ENCODE data around the gene CDRT15L2. TPM values are rescaled to one million over a fixed set of nuclear protein-coding genes. Genes with fewer than 3 reads are reported as not detected.
"Not testable (repeated sequence)": the region's sequence is repeated elsewhere in the genome, so short reads cannot be mapped to it uniquely, and the experiment has no call there.

The CDRT15L2 gene
- total and polyA plus RNA-seq, 4 donors: not detected

DNA sequence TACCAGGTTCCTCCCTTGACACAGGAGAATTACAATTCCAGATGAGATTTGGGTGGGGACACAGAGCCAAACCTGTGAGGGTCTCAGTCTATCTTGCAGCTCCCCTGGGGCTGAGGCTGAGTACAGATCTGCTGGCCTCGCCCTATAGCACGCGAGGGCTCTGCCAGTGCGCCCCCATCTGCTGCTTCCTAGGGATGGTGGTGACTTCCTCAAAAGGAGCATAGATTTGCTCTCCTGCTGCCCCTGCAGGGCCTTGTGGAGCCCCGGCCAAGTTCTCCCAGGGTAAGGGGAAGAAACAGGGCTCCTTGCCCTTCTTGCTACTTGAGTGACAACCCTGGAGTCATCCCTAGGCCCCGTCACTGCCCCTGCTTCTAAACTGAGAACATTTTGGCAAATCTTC is 26.6 kb upstream of the CDRT15L2 start:
- H3K4me1 ChIP-seq (ENCODE audit: control insufficient read depth, insufficient read depth, low read length); H3K27ac ChIP-seq (ENCODE audit: low read depth, low read length); H3K4me3 ChIP-seq (ENCODE audit: low read depth, low read length); H3K9me3 ChIP-seq (ENCODE audit: control insufficient read depth, insufficient read depth, low read length); DNase-seq (ENCODE audit: low read depth in 4 of 6, low spot score in 6 of 6); H3K36me3 ChIP-seq (ENCODE audit: control insufficient read depth, insufficient read depth, low read length); H3K27me3 ChIP-seq (ENCODE audit: control insufficient read depth, insufficient read depth, low read length): not testable (repeated sequence)
- 100% methylated on average over 3 of the region's 6 CpGs for WGBS (ENCODE audit: insufficient coverage)

DNA sequence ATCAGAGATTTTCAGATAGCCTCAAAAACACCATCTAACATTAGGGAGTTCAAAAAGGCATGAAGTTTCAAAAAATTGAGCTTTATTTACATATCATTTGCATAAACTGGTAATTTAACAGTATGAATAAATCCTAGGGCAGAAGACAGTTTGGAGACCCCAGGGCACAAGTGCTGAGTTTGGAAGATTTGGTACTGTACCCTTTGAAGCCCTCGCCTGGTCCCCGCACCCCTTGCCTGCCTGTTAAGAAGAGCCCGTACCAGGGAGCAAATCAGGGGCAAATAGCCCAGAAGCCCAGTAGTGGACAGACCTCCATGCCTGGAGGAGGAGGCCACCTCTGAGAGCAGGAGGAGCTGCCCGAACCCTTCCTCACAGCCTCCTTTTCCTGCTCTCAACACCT is 24.8 kb upstream of the CDRT15L2 start:
- not testable (repeated sequence) for DNase-seq (ENCODE audit: low read depth in 4 of 6, low spot score in 6 of 6); H3K27me3 ChIP-seq (ENCODE audit: control insufficient read depth, insufficient read depth, low read length); H3K4me1 ChIP-seq (ENCODE audit: control insufficient read depth, insufficient read depth, low read length); H3K27ac ChIP-seq (ENCODE audit: low read depth, low read length); H3K4me3 ChIP-seq (ENCODE audit: low read depth, low read length); H3K36me3 ChIP-seq (ENCODE audit: control insufficient read depth, insufficient read depth, low read length); H3K9me3 ChIP-seq (ENCODE audit: control insufficient read depth, insufficient read depth, low read length)
- no CpG with 5 or more reads among the region's 4 CpGs for WGBS (ENCODE audit: insufficient coverage)

- H3K27ac ChIP-seq (ENCODE audit: low read depth, low read length); H3K27me3 ChIP-seq (ENCODE audit: control insufficient read depth, insufficient read depth, low read length); DNase-seq (ENCODE audit: low read depth in 4 of 6, low spot score in 6 of 6); H3K4me1 ChIP-seq (ENCODE audit: control insufficient read depth, insufficient read depth, low read length); H3K4me3 ChIP-seq (ENCODE audit: low read depth, low read length); H3K36me3 ChIP-seq (ENCODE audit: control insufficient read depth, insufficient read depth, low read length); H3K9me3 ChIP-seq (ENCODE audit: control insufficient read depth, insufficient read depth, low read length): not testable (repeated sequence)
- 94% methylated on average over 7 of the region's 20 CpGs for WGBS (ENCODE audit: insufficient coverage)
Observed at GRCh38 chr17:20555135-20556010, 24.2 kb upstream of the CDRT15L2 start.

DNA sequence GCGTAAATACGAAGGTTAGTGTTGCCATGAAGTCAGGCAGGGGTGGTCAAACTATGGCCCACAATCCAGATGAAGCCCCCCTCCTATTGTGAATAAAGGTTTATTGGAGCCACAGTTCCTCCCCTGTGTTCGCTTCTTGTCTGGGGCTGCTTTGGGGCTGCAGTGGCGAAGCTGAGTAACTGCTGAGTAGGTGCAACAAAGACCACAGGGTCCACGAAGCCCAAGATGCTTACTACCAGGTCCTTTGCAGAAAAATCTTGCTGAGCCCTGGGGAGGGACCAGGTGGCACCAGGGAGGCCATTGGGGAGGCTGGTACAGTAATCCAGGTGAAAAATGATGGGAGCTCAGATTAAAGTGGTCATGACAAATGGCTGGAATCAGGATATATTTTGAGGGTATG is 21.4 kb upstream of the CDRT15L2 start:
- H3K27ac ChIP-seq (ENCODE audit: low read depth, low read length); DNase-seq (ENCODE audit: low read depth in 4 of 6, low spot score in 6 of 6); H3K9me3 ChIP-seq (ENCODE audit: control insufficient read depth, insufficient read depth, low read length); H3K4me1 ChIP-seq (ENCODE audit: control insufficient read depth, insufficient read depth, low read length); H3K36me3 ChIP-seq (ENCODE audit: control insufficient read depth, insufficient read depth, low read length); H3K27me3 ChIP-seq (ENCODE audit: control insufficient read depth, insufficient read depth, low read length); H3K4me3 ChIP-seq (ENCODE audit: low read depth, low read length): not testable (repeated sequence)
- WGBS (ENCODE audit: insufficient coverage): 80% methylated on average over 2 of the region's 5 CpGs

DNA sequence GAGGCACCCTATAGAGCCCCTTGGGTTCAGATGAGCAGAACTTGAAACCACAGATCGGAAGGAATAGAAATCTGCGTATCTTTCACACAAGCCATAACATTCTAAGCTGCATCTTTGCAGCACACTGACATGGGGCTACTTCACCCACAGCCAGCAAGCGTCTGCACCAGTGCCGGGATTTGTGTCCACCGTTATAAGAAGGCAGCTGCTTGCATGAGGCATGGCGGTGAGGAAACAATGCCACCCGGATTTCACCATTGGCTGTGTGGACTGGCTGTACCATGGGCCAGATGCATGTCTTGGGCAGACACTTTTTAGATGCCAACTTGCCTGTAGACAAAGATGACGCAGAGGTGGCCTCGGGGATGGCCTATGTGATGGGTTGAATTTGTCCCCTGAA is 20.5 kb upstream of the CDRT15L2 start:
- H3K4me1 ChIP-seq (ENCODE audit: control insufficient read depth, insufficient read depth, low read length); DNase-seq (ENCODE audit: low read depth in 4 of 6, low spot score in 6 of 6); H3K27me3 ChIP-seq (ENCODE audit: control insufficient read depth, insufficient read depth, low read length); H3K4me3 ChIP-seq (ENCODE audit: low read depth, low read length); H3K27ac ChIP-seq (ENCODE audit: low read depth, low read length); H3K9me3 ChIP-seq (ENCODE audit: control insufficient read depth, insufficient read depth, low read length); H3K36me3 ChIP-seq (ENCODE audit: control insufficient read depth, insufficient read depth, low read length): not testable (repeated sequence)
- 93% methylated on average over 8 of the region's 9 CpGs for WGBS (ENCODE audit: insufficient coverage)

- Histone ChIP-seq H3K4me1 (ENCODE audit: control insufficient read depth, insufficient read depth, low read length) (no peaks in the 10 kb centered on the region), H3K27ac (ENCODE audit: low read depth, low read length) (no peak overlapping the region), H3K9me3 (ENCODE audit: control insufficient read depth, insufficient read depth, low read length) (no peaks in the 10 kb centered on the region), H3K27me3 (ENCODE audit: control insufficient read depth, insufficient read depth, low read length) (no peaks in the 10 kb centered on the region), H3K4me3 (ENCODE audit: low read depth, low read length) (no peak overlapping the region), H3K36me3 (ENCODE audit: control insufficient read depth, insufficient read depth, low read length) (no peaks in the 10 kb centered on the region)
- DNase-seq (ENCODE audit: low read depth in 4 of 6, low spot score in 6 of 6): no peak
- WGBS (ENCODE audit: insufficient coverage): 86% methylated on average over 1 of the region's 3 CpGs
Observed at GRCh38 chr17:20562587-20562986, 16.9 kb upstream of the CDRT15L2 start.

GRCh38 chr17:20565245-20565644 is 14.3 kb upstream of the CDRT15L2 start:
- not testable (repeated sequence) for H3K36me3 ChIP-seq (ENCODE audit: control insufficient read depth, insufficient read depth, low read length); H3K27me3 ChIP-seq (ENCODE audit: control insufficient read depth, insufficient read depth, low read length); H3K27ac ChIP-seq (ENCODE audit: low read depth, low read length); H3K4me1 ChIP-seq (ENCODE audit: control insufficient read depth, insufficient read depth, low read length); DNase-seq (ENCODE audit: low read depth in 4 of 6, low spot score in 6 of 6); H3K9me3 ChIP-seq (ENCODE audit: control insufficient read depth, insufficient read depth, low read length); H3K4me3 ChIP-seq (ENCODE audit: low read depth, low read length)
- WGBS (ENCODE audit: insufficient coverage): no CpG with 5 or more reads among the region's 5 CpGs

DNA sequence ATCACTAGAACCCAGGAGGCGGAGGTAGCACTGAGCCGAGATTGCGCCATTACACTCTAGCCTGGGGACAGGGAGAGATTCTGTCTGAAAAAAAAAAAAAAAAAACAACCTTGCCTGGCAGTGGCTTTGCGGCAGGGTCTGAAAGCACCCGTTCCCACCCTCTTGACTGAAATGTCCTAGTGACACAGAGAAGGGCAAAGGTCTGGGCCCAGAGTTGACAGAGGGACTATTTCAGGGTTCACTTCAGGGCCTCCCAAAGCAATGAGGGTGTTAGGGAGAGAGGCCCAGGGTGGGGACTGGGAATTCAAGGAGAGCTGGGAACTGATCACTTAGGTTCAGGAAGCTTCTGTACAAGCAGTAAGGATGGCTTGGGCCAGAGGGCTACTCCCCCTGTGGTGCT is 13.8 kb upstream of the CDRT15L2 start:
- Histone ChIP-seq H3K4me3 (ENCODE audit: low read depth, low read length) (no peak overlapping the region), H3K4me1 (ENCODE audit: control insufficient read depth, insufficient read depth, low read length) (no peaks in the 10 kb centered on the region), H3K36me3 (ENCODE audit: control insufficient read depth, insufficient read depth, low read length) (no peaks in the 10 kb centered on the region), H3K27ac (ENCODE audit: low read depth, low read length) (no peak overlapping the region), H3K27me3 (ENCODE audit: control insufficient read depth, insufficient read depth, low read length) (no peaks in the 10 kb centered on the region), H3K9me3 (ENCODE audit: control insufficient read depth, insufficient read depth, low read length) (no peaks in the 10 kb centered on the region)
- 86% methylated on average over 5 of the region's 5 CpGs for WGBS (ENCODE audit: insufficient coverage)
- DNase-seq (ENCODE audit: low read depth in 4 of 6, low spot score in 6 of 6): no peak

DNA sequence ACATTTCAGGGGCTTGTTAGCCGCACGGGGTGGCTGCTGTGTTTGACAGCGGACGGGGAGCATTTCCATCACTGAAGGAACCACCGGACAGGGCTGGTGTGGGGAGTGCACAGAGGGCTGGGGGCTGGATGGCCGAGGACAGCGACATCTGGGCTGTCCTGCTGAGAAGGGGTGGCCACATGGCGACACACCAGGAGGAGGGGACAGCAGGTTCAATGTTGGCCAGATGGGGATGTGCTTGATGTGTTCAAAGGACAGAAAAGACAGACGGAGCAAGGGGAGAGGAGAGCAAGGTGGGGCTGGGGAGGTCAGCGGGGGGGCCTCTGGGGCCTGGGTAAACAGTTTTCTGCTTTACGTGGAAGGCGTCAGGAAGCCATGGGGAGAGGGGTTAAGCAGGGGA is 12.8 kb upstream of the CDRT15L2 start:
- DNase-seq (ENCODE audit: low read depth in 4 of 6, low spot score in 6 of 6); H3K27me3 ChIP-seq (ENCODE audit: control insufficient read depth, insufficient read depth, low read length); H3K4me1 ChIP-seq (ENCODE audit: control insufficient read depth, insufficient read depth, low read length); H3K9me3 ChIP-seq (ENCODE audit: control insufficient read depth, insufficient read depth, low read length); H3K4me3 ChIP-seq (ENCODE audit: low read depth, low read length); H3K36me3 ChIP-seq (ENCODE audit: control insufficient read depth, insufficient read depth, low read length); H3K27ac ChIP-seq (ENCODE audit: low read depth, low read length): not testable (repeated sequence)
- WGBS (ENCODE audit: insufficient coverage): 68% methylated on average over 8 of the region's 12 CpGs

GRCh38 chr17:20567421-20567820 is 12.1 kb upstream of the CDRT15L2 start:
- H3K27me3 ChIP-seq (ENCODE audit: control insufficient read depth, insufficient read depth, low read length); H3K4me3 ChIP-seq (ENCODE audit: low read depth, low read length); H3K4me1 ChIP-seq (ENCODE audit: control insufficient read depth, insufficient read depth, low read length); H3K27ac ChIP-seq (ENCODE audit: low read depth, low read length); H3K36me3 ChIP-seq (ENCODE audit: control insufficient read depth, insufficient read depth, low read length); H3K9me3 ChIP-seq (ENCODE audit: control insufficient read depth, insufficient read depth, low read length); DNase-seq (ENCODE audit: low read depth in 4 of 6, low spot score in 6 of 6): not testable (repeated sequence)
- no CpG with 5 or more reads among the region's 6 CpGs for WGBS (ENCODE audit: insufficient coverage)
